OCI-M2 (cell line): ENCODE results near the gene ZNF483.
"Not testable (repeated sequence)": the region's sequence is repeated elsewhere in the genome, so short reads cannot be mapped to it uniquely, and the experiment has no call there.

ENCODE experiments used
- DNase-seq: peaks from one replicate; lab custom pipeline; 2025; ENCODE audit not compliant: unreplicated experiment; lab: John Stamatoyannopoulos, UW

Gene ZNF483

DNA sequence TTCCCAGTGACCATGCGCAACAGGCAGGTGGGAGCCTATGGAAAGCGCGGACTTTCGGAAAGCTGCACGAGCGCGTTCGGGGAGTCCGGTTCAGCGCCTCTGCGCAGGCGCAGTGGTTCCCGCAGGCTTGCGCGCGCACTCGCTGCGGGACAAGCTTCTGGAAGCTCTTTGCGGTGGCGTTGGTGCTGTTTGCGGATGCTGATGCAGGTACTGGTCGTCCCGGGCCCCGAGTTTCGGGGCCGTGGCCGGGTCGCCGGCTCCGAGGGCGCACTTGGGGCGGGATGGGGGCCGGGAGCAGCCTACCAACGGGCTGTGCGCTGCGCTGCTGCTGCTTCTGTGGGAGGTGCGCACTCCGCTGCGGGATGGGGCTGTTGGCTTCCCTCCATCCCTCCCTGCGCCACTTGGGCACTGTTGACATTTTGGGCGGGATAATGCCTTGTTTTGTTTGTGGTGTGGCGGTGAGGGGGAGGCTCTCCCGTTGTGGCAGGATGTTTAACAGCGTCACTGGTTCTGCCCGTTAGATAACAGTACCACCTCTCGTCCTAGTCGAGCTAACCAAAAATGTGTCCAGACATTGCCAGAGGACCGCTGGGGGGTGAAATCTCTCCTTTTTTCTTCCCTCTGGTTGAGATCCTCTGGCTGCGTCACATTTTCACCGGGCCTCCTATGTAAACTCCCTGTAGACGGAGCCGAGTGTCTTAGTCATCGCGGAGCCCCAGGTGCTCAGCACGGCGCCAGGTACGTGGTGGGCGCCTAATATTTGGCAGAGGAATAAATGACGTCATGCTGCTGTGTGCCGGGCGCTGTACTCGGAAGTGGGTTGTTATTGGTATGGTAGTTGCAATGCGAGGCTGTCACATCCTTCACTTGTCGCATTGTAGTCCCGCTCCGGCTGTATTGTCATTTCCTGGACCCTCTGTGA lies at the start of gene ZNF483:
TSS of gene ZNF483 (plus strand) at position 124 of the 922 bp plus-strand sequence. CDS start 2,217 bp downstream, outside the sequence.
- DNase-seq: no peak

GRCh38 chr9:111475195-111475594 lies 49.8 kb upstream of the ZNF483 start:
- DNase-seq: no peak

GRCh38 chr9:111477677-111478076 lies 47.3 kb upstream of the ZNF483 start:
- DNase-seq: no peak

DNA sequence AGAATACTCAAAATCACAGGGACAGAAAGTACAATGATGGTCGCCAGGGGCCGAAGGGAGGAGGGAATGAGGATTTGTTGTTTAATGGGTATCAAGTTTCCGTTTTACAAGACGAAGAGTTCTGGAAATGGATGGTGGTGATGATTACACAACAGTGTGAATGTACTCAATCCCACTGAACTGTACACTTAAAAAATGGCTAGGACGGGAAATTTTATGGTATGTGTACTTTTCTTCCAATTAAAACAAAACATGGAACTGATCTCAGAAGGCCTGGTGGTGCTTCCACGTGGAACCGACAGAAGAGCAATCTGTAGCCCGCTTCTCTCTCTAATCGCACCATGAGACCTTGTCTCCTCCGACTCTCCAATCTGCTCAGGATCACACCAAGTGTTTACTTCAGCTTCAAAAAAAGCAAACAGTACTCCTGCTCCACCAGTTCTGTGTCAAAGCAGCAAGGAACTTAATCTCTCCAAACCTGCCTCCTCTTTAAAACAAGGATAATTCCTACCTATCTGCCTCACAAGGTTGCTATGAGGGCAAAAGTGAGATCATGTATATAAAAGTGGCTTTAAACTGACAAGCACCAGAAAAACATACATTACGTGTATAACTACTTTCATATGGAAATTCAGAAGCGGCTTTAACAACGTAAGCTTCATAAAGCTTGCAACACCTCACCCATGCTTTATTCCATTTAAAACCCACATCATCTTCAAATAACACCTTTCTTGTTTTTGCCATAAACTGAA lies 42.9 kb upstream of the ZNF483 start:
- DNase-seq: no peak

DNA sequence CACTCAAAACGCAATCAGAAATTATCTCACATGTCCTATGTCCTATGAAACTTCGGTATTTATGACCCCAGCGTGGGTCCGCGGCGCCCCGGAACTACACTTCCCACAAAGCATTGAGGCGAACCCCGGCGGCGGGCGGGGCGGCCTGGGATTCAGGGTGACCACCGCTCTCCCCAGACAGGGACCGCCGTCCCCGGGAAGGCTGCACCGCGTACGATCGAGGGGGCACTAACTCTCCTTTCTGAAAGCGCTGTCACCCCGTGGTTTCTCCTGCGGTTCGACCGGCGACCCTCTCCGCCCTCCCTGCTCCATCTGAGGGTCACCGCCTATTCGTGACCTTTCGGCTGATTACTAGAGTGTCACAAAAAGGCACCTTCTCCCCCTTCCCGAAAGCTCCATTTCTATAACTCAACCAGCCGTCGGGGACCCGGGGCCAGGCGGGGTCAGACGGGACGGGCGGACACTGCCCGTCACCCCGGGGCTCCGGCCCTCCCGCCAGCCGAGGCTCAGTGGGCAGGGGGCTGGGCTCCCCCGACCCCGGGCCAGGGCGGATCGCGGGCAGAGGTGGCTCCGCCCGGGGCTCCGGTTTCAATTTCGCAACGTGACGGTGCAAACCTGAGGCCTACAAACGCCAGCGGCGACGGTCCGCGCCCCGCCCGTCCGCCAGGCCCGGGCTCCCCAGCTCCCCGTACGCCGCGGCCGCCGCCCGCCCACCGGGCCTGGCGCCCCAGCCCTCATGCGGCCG lies 42.1 kb upstream of the ZNF483 start:
- DNase-seq: no peak

GRCh38 chr9:111483439-111483857 lies 41.5 kb upstream of the ZNF483 start:
- DNase-seq: no peak

- no peak for DNase-seq
Observed at GRCh38 chr9:111483858-111484571, 41.0 kb upstream of the ZNF483 start, which contains the start of gene ECPAS. TSS of gene ECPAS (minus strand) at chr9:111484383. CDS start at chr9:111472918, 11,465 bp downstream.

GRCh38 chr9:111484572-111484894 lies 40.4 kb upstream of the ZNF483 start:
- no peak for DNase-seq

DNA sequence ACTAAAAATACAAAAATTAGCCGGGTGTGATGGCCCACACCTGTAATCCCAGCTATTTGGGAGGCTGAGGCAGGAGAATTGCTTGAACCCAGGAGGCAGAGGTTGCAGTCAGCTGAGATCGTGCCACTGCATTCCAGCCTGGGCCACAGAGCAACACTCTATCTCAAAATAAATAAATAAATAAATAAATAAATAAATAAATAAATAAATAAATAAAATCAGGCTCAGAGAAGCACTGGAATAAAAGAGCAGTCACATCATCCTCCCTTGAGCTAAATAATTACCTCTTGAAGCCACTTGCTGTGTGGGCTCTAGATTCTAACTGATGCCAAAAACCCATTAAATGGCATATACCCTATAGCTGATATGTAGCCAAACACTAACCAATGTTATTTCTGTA lies 27.8 kb upstream of the ZNF483 start:
- DNase-seq: not testable (repeated sequence)

DNA sequence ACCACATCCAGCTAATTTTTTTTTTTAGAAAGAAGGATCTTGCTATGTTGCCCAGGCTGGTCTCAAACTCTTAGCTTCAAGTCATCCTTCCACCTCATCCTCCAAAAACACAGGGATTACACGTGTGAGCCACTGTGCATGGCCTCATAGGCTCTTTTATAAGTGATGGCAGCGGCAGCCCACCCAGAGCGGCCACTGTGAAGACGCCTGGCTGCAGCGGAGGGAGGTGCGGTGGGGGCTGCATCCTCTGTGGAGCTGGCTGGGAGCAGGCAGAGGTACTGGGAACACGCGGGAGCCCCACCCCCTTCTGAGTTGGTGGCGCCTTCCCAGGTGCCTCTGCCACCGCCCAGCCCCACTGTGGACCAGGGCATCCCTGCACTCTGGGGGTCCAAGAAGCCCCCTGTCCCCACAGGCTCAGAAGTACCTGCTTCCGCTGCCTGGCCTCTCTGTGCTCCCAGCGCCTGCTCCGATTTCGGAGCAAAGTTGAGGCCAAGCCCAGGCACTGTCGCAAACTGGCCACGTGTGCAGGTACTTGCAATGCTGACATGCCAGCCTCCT lies 23.9 kb upstream of the ZNF483 start:
- no peak for DNase-seq

GRCh38 chr9:111501648-111502047 lies 23.3 kb upstream of the ZNF483 start:
- no peak for DNase-seq

DNA sequence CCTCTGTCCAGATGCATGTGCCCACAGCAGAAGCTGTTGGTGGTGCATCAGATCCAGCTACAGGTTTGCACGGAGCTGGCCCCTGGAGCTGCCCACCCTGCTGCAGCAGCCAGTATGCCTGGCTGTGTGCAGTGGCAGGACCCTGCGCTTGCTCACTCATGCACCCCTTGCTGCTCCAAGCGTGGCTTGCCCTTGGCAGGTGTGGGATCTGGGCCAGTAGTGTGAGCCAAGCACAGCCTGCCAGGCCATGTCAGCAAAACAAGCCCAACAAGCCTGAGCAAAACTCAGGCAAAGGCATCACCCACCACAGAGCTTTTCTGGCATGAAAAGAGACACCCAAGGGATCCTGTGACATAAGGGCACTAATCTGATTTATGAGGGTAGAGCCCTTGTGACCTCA lies 22.5 kb upstream of the ZNF483 start:
- no peak for DNase-seq

GRCh38 chr9:111511581-111511980 lies 13.4 kb upstream of the ZNF483 start:
- not testable (repeated sequence) for DNase-seq

DNA sequence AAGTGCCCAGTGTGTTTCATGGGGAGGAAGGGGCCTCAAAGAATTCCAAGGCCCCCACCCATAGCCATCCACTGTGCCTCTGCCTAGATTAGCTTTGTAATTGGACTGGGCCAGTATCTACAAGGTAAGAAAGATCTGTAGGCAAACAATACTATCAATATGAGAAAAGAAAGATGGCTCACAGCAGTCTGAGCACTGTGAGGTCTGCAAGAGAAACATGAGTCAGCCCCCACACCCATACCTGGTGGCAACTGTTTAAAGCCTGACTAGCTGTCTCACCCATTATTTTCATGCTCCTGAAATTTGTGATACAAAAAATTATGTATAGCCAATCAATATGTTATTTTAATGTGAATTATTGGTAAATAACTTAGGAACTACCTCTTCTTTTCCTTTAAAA lies 10.0 kb upstream of the ZNF483 start:
- DNase-seq: no peak

GRCh38 chr9:111516061-111516465 lies 8.9 kb upstream of the ZNF483 start:
- DNase-seq: no peak

DNA sequence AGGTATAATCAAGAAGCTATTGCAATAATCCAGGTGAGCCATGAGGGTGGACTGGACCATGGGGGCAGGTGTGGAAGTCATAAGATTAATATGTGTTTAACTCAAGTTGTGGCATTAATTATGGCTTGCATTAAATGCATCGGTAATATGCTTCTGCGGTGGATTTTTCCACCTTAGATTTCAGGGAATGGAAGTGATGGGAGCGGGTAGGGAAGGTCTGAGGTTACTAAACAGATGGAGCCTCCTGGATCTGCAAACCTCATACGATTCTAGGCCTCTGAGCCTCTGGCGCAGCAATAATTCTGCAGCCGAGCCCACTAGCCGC lies 286 bp upstream of the ZNF483 start:
- DNase-seq: no peak

GRCh38 chr9:111527347-111527746 lies 2.4 kb downstream of the ZNF483 start:
- DNase-seq: no peak

- no peak for DNase-seq
Observed at GRCh38 chr9:111529787-111530186, 4.8 kb downstream of the ZNF483 start.

DNA sequence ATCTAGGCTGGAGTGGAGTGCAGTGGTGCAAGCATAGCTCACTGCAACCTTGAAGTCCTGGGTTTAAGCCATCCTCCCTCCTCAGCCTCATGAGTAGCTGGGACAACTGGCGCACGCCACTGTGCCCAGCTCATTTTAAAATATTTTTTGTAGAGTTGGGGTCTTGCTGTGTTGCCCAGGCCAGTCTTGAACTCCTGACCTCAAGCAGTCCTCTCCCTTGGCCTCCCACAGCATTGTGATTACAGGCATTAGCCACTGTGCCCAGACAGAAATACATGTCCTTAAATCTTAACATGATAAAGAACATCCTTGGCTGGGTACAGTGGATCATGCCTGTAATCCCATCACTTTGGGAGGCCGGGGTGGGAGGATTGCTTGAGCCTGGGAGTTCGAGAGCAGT lies 6.7 kb downstream of the ZNF483 start:
- no peak for DNase-seq

DNA sequence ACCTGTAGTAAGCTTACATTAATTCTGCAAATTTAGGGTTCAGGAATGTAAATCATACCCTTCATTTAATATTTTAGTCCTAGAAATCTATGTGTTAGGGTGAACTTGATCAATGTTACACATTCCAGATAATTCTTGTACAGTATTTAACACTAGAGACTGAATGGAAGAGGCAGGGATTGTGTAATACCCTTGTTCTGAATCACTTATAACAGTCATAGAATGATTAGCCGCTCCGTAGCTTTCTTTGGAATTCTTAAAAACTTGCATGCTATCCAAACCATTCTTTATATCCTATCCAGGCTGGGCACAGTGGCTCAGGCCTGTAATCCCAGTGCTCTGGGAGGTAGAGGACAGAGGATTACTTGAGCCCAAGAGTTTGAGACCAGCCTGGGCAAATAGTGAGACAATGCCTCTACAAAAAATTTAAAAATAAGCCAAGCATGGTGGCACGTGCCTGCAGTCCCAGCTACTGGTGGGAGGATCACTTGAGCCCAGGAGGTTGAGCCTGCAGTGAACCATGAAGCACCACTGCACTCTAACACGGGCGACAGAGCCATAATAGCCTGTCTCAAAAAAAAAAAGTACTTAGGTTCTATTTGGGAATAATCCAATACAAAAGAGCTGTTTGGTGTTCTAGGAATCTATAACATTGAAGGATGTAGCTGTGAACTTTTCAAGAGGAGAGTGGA lies 8.3 kb downstream of the ZNF483 start:
- no peak for DNase-seq
